ENCODE results near the gene DPH3. TPM values are rescaled to one million over a fixed set of nuclear protein-coding genes. Genes with fewer than 3 reads are reported as not detected.

Gene DPH3
- total and polyA plus RNA-seq, 2 donors (not counting 3 experiments of a cell fraction or from before 2014, with no cell fraction given): 7.7 to 28.7 TPM

DNA sequence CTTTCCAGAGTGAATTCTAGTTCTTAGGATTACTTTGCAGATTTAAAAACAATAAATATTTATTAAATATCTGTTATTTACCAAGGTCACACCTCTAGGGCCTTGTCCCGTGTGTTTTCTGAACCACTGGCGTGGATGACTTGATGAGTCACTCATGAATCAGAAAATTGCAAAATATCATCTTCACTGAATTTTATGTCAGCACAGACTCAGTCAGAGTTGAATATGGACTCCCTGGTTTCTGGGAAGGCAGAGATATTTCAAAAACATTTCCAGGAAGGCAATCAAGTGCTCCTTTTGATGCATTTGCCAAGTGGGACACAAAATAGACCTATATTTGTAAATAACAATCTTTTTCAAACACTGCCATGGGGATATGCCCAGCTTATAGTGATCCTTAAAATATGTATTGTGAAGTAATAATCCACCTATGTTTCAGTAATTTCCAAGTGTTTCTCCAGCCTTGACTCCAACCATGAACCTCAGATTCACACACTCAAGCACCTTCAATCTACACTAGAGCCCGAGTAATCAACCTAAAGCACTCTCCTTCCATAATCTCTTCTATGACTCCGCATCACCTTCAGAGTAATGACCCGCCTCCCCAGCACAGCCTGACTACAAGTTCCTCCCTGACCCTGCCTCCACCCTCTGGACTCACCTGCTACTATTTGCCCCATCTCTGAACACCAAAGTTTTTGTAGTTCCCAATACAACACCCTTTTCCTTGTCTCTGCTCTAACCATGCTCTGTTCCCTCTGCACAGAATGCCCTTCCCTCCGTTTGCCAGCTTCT, 24.3 kb downstream of the DPH3 start:
- intact Hi-C loops (cut with micrococcal nuclease): no loop called here

DNA sequence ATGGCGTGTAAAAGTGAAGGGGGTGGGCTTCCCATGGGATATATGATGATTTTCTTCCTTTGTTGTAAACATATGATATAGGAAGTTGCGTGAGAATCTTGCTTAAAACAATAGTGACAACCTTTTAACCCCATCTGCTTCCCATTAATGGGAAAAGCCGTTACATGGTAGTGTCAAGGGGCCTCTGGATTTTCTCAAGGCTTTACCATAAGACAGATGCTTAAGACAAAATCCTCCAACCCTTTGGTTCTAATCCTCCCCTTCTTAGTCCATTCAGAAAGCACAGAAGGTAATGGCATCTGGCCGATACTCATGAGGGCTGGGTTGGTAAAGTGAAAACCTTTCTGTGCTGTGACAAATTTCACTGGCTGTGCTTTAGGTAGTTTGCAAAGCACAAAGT, 25.0 kb downstream of the DPH3 start:
- FAIRE-seq: no peak
- Histone ChIP-seq H3K4me2 (ENCODE audit: insufficient read depth, low read length) (no peak overlapping the region), H2AFZ (ENCODE audit: low read depth, low read length) (no peak overlapping the region), H3K27me3 (ENCODE audit: control insufficient read depth in 2 of 2, insufficient read depth in 2 of 2, low read length in 2 of 2) (no peaks in the 10 kb centered on the region), H3K36me3 (ENCODE audit: control insufficient read depth in 2 of 2, extremely low read depth in 1 of 2, insufficient read depth in 2 of 2, low read length in 2 of 2) (no peaks in the 10 kb centered on the region), H3K4me1 (ENCODE audit: control insufficient read depth, extremely low read depth, insufficient read depth, low read length) (peaks cover 11% of the 10 kb centered on the region), H3K79me2 (ENCODE audit: control insufficient read depth, insufficient read depth, low read length) (no peaks in the 10 kb centered on the region), H3K27ac (ENCODE audit: insufficient read depth, low read depth, low read length) (no peak overlapping the region), H3K9me1 (replicated peaks; ENCODE audit: control insufficient read depth, extremely low read depth, insufficient read depth, low read length) (no peaks in the 10 kb centered on the region), H3K9ac (replicated peaks; ENCODE audit: extremely low read depth, insufficient read depth, low read length) (no peak overlapping the region), H3K9me3 (replicated peaks; ENCODE audit: control insufficient read depth, insufficient read depth, low read length) (no peaks in the 10 kb centered on the region), H4K20me1 (replicated peaks; ENCODE audit: control insufficient read depth, extremely low read depth, insufficient read depth, low read length) (no peaks in the 10 kb centered on the region), H3K4me3 (replicated peaks in 1 of 3; ENCODE audit: insufficient read depth in 1 of 3, low read depth in 1 of 3, low read length in 3 of 3) (no peak overlapping the region)
- TF ChIP-seq POLR2AphosphoS5 (IDR thresholded peaks at IDR 0.05; ENCODE audit: insufficient read depth, low read depth, low read length) (no peak), GATA2 (IDR thresholded peaks at IDR 0.05; ENCODE audit: insufficient read depth, insufficient read length, low read depth, low read length) (no peak), POLR2A (IDR thresholded peaks at IDR 0.05; ENCODE audit: low read depth, low read length) (no peak)
- POLR2A ChIA-PET: no interaction called here
- BruUV-seq (replicated peaks): no TSS peak
- intact Hi-C loops (cut with micrococcal nuclease): no loop called here
- dilution Hi-C loops (cut with MboI; ENCODE audit: extremely low pct_ligation_motif_present, low sequenced_read_pairs): no loop called here
- CTCF ChIA-PET: interaction anchor here (1.3 kb wide), 1 partner anchor 61 kb away, joined by 4 read pairs; no protein-coding TSS in a partner anchor
- DNase-seq (ENCODE audit: low read depth, low spot score): no peak

More for the DNA sequence above, 24.3 kb downstream of the DPH3 start:
- Histone ChIP-seq H3K4me1 (ENCODE audit: control insufficient read depth, extremely low read depth, insufficient read depth, low read length) (peaks cover 11% of the 10 kb centered on the region), H3K79me2 (ENCODE audit: control insufficient read depth, insufficient read depth, low read length) (no peaks in the 10 kb centered on the region), H3K27ac (ENCODE audit: insufficient read depth, low read depth, low read length) (no peak overlapping the region), H2AFZ (ENCODE audit: low read depth, low read length) (no peak overlapping the region), H3K9me1 (replicated peaks; ENCODE audit: control insufficient read depth, extremely low read depth, insufficient read depth, low read length) (no peaks in the 10 kb centered on the region), H3K27me3 (ENCODE audit: control insufficient read depth in 2 of 2, insufficient read depth in 2 of 2, low read length in 2 of 2) (no peaks in the 10 kb centered on the region), H3K4me2 (ENCODE audit: insufficient read depth, low read length) (no peak overlapping the region), H3K9me3 (replicated peaks; ENCODE audit: control insufficient read depth, insufficient read depth, low read length) (no peaks in the 10 kb centered on the region), H3K36me3 (ENCODE audit: control insufficient read depth in 2 of 2, extremely low read depth in 1 of 2, insufficient read depth in 2 of 2, low read length in 2 of 2) (no peaks in the 10 kb centered on the region), H4K20me1 (replicated peaks; ENCODE audit: control insufficient read depth, extremely low read depth, insufficient read depth, low read length) (no peaks in the 10 kb centered on the region), H3K4me3 (replicated peaks in 1 of 3; ENCODE audit: insufficient read depth in 1 of 3, low read depth in 1 of 3, low read length in 3 of 3) (no peak overlapping the region), H3K9ac (replicated peaks; ENCODE audit: extremely low read depth, insufficient read depth, low read length) (no peak overlapping the region)
- BruUV-seq (replicated peaks): no TSS peak
- ChIA-PET POLR2A (no interaction called here), CTCF (interaction anchor here (0.6 to 4.2 kb wide), 5 partner anchors 8 to 191 kb away, joined by 3 to 30 read pairs (median 3); no protein-coding TSS in a partner anchor)
- dilution Hi-C loops (cut with MboI; ENCODE audit: extremely low pct_ligation_motif_present, low sequenced_read_pairs): no loop called here
- no peak for DNase-seq (ENCODE audit: low read depth, low spot score)
- FAIRE-seq: no peak
- TF ChIP-seq, protein P1, sequence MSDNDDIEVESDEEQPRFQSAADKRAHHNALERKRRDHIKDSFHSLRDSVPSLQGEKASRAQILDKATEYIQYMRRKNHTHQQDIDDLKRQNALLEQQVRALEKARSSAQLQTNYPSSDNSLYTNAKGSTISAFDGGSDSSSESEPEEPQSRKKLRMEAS (IDR thresholded peaks at IDR 0.05; ENCODE audit: insufficient read depth, insufficient read length): no peak
- TF ChIP-seq GATA2 (IDR thresholded peaks at IDR 0.05; ENCODE audit: insufficient read depth, insufficient read length, low read depth, low read length): no peak
- no peak for TF ChIP-seq MYC (IDR thresholded peaks at IDR 0.05; ENCODE audit: low read depth, low read length)
